ENCODE measurements around the gene GIT1. TPM values are rescaled to one million over a fixed set of nuclear protein-coding genes. Genes with fewer than 3 reads are reported as not detected.

Gene GIT1
- total RNA-seq, 4 donors from 2014 or later, result 35.7 to 71.7 (median 42.4) TPM

- 92 to 94% methylated on average over 3 to 6 of the region's 6 CpGs for WGBS, 2 donors
- no peak overlapping the region for H3K27ac ChIP-seq
- intact Hi-C loops (cut with DNase I), result no loop called here
- peaks cover 8 to 31% of the 10 kb centered on the region in 2 donors for H3K4me1 ChIP-seq
- no peaks in the 10 kb centered on the region for H3K27me3 ChIP-seq
- TF ChIP-seq POLR2A (IDR thresholded peaks at IDR 0.05), result no peak
- TF ChIP-seq CTCF (IDR thresholded peaks at IDR 0.05), result no peak
- H3K36me3 ChIP-seq, result peaks cover 34 to 43% of the 10 kb centered on the region in 2 donors
- H3K4me3 ChIP-seq (replicated peaks in 1 of 3), result no peak overlapping the region
- no peak for DNase-seq
- H3K9me3 ChIP-seq, result no peaks in the 10 kb centered on the region
Measured at GRCh38 chr17:29573558-29573869, 15.9 kb downstream of the GIT1 start.

DNA sequence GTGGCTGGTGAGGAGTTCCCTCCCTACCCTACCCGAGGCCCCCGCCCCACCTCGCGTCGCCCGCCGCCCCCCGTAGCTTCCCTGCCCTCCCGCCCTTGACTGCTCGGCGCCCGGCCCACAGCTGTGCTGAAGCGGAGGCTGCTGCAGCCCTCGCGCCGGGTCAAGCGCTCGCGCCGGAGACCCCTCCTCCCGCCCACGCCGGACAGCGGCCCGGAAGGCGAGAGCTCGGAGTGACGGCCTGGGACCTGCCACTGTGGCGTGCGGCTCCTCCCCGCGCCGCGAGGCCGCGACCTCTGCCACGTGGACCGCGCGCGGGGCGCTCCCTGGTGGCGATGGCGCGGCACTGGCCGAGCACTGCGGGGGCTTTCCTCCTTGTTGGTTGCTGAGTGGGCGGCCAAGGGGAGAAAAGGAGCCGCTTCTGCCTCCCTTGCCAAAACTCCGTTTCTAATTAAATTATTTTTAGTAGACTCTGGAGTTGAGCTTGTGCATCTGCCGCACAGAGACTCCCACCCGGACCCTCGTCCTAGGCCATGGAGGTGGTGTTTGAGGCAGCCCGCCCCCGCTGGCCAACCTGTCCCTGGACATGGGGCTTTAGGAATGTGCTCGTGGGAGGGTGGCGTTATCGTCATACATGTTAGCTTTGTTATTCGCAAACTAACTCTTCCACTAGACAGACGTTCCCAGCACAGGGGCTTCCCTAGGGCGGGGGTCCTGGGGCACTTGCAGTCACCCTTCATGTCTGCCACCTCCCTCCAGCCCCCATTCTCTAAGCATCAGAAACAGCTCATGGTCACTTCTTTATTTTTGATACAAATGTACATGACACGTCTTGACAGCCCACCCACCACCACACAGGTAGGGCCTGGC, 16.5 kb downstream of the GIT1 start:
- Histone ChIP-seq H3K27me3 (no peaks in the 10 kb centered on the region), H3K4me3 (replicated peaks in 1 of 3) (no peak overlapping the region), H3K27ac (no peak overlapping the region), H3K36me3 (peaks cover 29 to 37% of the 10 kb centered on the region in 2 donors), H3K4me1 (peaks cover 8 to 31% of the 10 kb centered on the region in 2 donors), H3K9me3 (no peaks in the 10 kb centered on the region)
- TF ChIP-seq POLR2A (IDR thresholded peaks at IDR 0.05), result no peak
- TF ChIP-seq CTCF (IDR thresholded peaks at IDR 0.05), result peak in 4 of 6 experiments; percentile 19 to 67 (median 41)
- intact Hi-C loops (cut with DNase I), result no loop called here
- 59 to 77% methylated on average over 15 to 17 of the region's 62 CpGs for WGBS, 2 donors
- peak in 1 of 2 donors; percentile 46 for DNase-seq

GRCh38 chr17:29571883-29572681, 17.4 kb downstream of the GIT1 start:
- peak in 1 of 2 donors; percentile 20 for DNase-seq
- Histone ChIP-seq H3K9me3 (no peaks in the 10 kb centered on the region), H3K36me3 (peaks cover 27 to 29% of the 10 kb centered on the region in 2 donors), H3K27me3 (no peaks in the 10 kb centered on the region), H3K27ac (no peak overlapping the region), H3K4me1 (peaks cover 8 to 31% of the 10 kb centered on the region in 2 donors), H3K4me3 (replicated peaks in 1 of 3) (no peak overlapping the region)
- WGBS, 2 donors, result 65 to 88% methylated on average over 9 to 16 of the region's 30 CpGs
- TF ChIP-seq POLR2A (IDR thresholded peaks at IDR 0.05) (no peak), CTCF (IDR thresholded peaks at IDR 0.05) (no peak)
- intact Hi-C loops (cut with DNase I), result no loop called here

DNA sequence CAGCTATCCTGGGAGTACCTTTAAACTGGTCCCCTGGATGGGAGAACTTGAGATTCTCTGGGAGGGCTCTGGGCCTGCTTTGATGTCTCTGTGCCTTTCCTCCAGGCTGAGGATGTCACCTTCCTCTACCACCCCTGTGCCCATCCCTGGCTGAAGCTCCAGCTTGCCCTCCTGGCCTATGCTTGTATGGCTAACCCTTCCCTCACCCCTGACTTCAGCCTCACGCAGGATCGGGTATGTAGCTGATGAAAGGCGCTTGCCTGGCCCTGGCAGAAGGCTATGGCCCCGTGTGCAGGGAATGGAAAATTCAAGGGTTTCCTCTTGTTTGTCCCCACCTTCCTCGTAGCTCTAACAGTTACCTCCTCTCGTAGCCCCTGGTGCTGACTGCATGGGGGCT, 18.0 kb downstream of the GIT1 start:
- Histone ChIP-seq H3K27me3 (no peaks in the 10 kb centered on the region), H3K27ac (no peak overlapping the region), H3K4me3 (replicated peaks in 1 of 3) (no peak overlapping the region), H3K36me3 (peaks cover 21 to 23% of the 10 kb centered on the region in 2 donors), H3K4me1 (peaks cover 8 to 31% of the 10 kb centered on the region in 2 donors), H3K9me3 (no peaks in the 10 kb centered on the region)
- no peak for TF ChIP-seq CTCF (IDR thresholded peaks at IDR 0.05)
- no peak for TF ChIP-seq POLR2A (IDR thresholded peaks at IDR 0.05)
- no peak for DNase-seq
- WGBS, 2 donors, result 96 to 97% methylated on average over 6 of the region's 6 CpGs
- intact Hi-C loops (cut with DNase I), result no loop called here

Measured in thyroid gland (tissue), 4 donors.